Measurements from ENCODE around the gene GNAQ. TPM values are rescaled to one million over a fixed set of nuclear protein-coding genes. Genes with fewer than 3 reads are reported as not detected.
"Not testable (repeated sequence)": the region's sequence is repeated elsewhere in the genome, so short reads cannot be mapped to it uniquely, and the experiment has no call there.

The GNAQ gene
- total RNA-seq (10 to 100 TPM; 57.1 to 68.1 TPM), total RNA-seq (64.2 to 116 reads per million in 2 donors)

DNA sequence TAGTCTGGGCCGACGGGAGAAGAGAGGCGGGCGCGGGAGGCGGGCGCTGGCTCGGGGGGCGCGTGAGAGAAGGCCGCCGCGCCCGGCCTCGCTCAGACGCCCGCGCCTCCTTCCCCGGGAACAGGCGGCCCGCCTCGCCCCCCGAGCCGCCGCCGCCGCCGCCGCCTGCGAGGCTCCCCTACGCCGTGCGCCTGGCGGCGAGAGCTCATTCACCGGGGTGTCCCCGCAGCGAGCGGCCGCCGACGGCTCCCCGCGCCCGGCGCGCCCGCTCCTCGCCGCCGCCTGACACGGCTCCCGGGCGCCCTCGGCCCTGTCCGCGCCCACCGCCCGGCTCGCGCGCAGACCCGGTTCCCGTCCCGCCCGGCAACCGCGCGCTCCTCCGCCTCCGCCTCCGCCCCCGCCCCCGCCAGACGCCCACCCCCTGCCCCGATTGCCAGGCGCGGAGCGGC is at the start of gene GNAQ:
GNAQ (minus strand) TSS at position 368 of the 449 bp plus-strand sequence. CDS start 576 bp downstream, outside the sequence.
- no peaks in the 10 kb centered on the region for H3K9me3 ChIP-seq (ENCODE audit: control insufficient read depth, low read length, poor library complexity, severe bottlenecking)
- peak; percentile 36 for ATAC-seq
- H3K27me3 Mint-ChIP-seq, result no peaks in the 10 kb centered on the region
- peaks cover 53% of the 10 kb centered on the region for H3K4me1 Mint-ChIP-seq
- peak within 1 kb of the TSS; percentile 95 for H3K27ac Mint-ChIP-seq
- peak within 1 kb of the TSS; percentile 97 for H3K4me3 Mint-ChIP-seq
- H3K36me3 Mint-ChIP-seq (ENCODE audit: low read depth), result peaks cover 3% of the 10 kb centered on the region
- peak in 1 of 3 donors; percentile 43 for DNase-seq

DNA sequence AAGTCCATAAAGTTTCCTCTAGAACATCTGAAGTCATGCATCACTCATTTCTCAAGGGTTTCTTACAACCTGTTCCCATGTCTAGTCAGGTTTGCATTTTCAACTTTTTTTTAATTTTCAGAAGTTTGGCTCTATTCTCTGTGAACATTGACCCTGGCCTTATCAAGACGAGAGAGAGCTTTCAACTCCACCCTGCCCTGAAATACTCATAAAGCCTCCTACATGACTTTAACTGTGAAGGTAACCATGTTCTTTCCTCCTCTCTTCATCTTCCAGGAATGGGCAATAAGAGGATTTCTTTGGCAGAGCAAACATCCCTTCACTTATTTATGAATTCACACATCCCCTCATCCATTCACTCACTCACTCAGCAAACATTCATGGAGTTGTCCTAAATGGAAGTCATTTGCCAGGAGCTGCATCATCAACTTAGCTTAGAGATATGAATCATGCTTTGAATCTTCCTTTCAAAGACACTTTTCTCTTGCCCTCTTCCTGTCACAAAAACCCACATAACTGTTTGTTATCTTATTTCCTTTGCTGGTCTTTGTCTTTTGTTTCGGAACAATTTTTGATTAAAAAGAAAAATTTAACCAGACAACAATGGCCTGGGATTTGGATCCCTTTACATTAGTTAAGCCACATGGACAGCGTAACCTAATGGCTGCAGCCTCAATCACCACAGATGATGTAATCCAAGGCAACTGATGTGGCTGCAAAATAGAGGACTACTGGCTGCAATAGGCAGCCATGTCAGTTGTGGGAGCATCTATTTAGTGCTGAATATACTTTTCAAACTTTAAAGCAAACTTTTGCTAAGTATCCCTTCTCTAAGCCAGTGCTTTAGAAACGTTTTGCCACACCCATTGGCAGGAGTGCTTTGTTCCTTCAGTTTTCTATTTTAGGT is 43.0 kb upstream of the GNAQ start:
- peak; percentile 77 for ATAC-seq
- H3K27ac Mint-ChIP-seq, result peak overlapping the region; percentile 76
- H3K9me3 ChIP-seq (ENCODE audit: control insufficient read depth, low read length, poor library complexity, severe bottlenecking), result no peaks in the 10 kb centered on the region
- no peak for DNase-seq
- H3K27me3 Mint-ChIP-seq, result no peaks in the 10 kb centered on the region
- peak overlapping the region; percentile 77 for H3K4me3 Mint-ChIP-seq
- H3K36me3 Mint-ChIP-seq (ENCODE audit: low read depth), result peaks cover 2% of the 10 kb centered on the region
- H3K4me1 Mint-ChIP-seq, result peaks cover 31% of the 10 kb centered on the region

DNA sequence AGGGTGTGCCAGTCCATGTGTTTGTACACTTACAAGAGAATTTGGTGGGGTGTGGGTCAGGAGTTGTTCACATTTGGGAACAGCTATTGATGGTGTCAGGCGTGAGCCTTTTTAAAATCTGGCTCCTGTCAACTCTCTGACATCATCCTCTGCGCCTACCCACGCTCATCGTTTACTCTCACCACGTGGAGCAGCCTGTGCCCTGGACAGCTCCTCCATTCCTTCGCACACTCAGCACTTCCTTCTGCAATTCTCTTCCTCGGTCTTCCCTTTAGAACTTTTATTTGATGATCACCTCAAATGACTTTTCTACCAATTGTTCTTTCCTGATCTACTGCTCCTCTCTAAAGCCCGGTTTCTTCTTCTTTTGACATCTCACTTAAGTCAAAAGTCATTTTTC is 42.1 kb upstream of the GNAQ start:
- Mint-ChIP-seq H3K4me3 (peak overlapping the region; percentile 77), H3K27me3 (no peaks in the 10 kb centered on the region), H3K4me1 (peaks cover 31% of the 10 kb centered on the region), H3K36me3 (ENCODE audit: low read depth) (peaks cover 2% of the 10 kb centered on the region), H3K27ac (peak overlapping the region; percentile 76)
- ATAC-seq (peak; percentile 23), DNase-seq (no peak)
- no peaks in the 10 kb centered on the region for H3K9me3 ChIP-seq (ENCODE audit: control insufficient read depth, low read length, poor library complexity, severe bottlenecking)

GRCh38 chr9:78072586-78073199 is 41.1 kb upstream of the GNAQ start:
- no peaks in the 10 kb centered on the region for H3K9me3 ChIP-seq (ENCODE audit: control insufficient read depth, low read length, poor library complexity, severe bottlenecking)
- Mint-ChIP-seq H3K27ac (no peak overlapping the region), H3K4me1 (peaks cover 31% of the 10 kb centered on the region), H3K27me3 (no peaks in the 10 kb centered on the region), H3K36me3 (ENCODE audit: low read depth) (peaks cover 4% of the 10 kb centered on the region), H3K4me3 (peak overlapping the region; percentile 45)
- DNase-seq, result no peak
- ATAC-seq, result no peak

DNA sequence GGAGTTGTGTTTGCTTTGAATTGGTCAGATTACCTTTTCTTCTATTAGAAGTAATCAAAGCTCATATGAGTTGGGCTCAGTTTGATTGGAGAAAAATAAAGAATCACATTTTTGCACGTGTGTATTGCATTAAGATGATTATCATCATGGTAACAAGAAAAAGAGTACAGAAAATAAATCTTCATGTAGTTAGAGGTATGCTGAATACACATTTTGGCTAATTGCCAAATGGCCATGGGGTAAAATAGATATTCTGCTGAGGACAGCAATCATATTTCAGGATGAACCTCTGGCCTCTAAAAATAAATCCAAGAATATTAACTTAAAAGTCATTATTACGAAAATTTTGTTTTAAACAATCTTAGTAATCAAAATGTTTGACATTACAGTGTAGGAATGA is 38.9 kb upstream of the GNAQ start:
- Mint-ChIP-seq H3K27ac (no peak overlapping the region), H3K4me3 (no peak overlapping the region), H3K36me3 (ENCODE audit: low read depth) (peaks cover 2% of the 10 kb centered on the region), H3K4me1 (peaks cover 26% of the 10 kb centered on the region), H3K27me3 (no peaks in the 10 kb centered on the region)
- ATAC-seq (no peak), DNase-seq (no peak)
- H3K9me3 ChIP-seq (ENCODE audit: control insufficient read depth, low read length, poor library complexity, severe bottlenecking), result no peaks in the 10 kb centered on the region

GRCh38 chr9:78064075-78064474 is 32.5 kb upstream of the GNAQ start:
- H3K4me1 Mint-ChIP-seq, result peaks cover 8% of the 10 kb centered on the region
- H3K36me3 Mint-ChIP-seq (ENCODE audit: low read depth), result peaks cover 2% of the 10 kb centered on the region
- no peak overlapping the region for H3K4me3 Mint-ChIP-seq
- DNase-seq (no peak), ATAC-seq (no peak)
- H3K27me3 Mint-ChIP-seq, result no peaks in the 10 kb centered on the region
- no peak overlapping the region for H3K27ac Mint-ChIP-seq
- no peaks in the 10 kb centered on the region for H3K9me3 ChIP-seq (ENCODE audit: control insufficient read depth, low read length, poor library complexity, severe bottlenecking)

DNA sequence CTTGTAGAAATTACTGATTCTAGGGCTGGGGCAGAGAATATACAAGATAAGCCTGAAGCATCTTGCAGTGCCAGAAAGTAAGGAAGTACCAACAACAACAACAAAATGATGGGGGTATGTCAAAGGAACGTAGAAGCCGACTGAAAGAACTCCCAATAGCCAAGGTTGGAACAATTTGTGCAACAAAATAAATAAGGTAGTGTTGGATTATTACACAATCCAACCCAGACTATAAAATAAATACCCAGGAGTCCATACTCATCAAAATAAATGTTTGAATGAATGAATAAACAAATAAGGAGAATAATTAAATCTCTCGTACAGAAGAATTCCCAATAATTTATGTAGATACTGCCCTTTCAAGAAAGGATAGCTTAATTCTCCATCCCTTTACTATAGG is 31.1 kb upstream of the GNAQ start:
- H3K9me3 ChIP-seq (ENCODE audit: control insufficient read depth, low read length, poor library complexity, severe bottlenecking), result no peaks in the 10 kb centered on the region
- Mint-ChIP-seq H3K27me3 (no peaks in the 10 kb centered on the region), H3K36me3 (ENCODE audit: low read depth) (no peaks in the 10 kb centered on the region), H3K4me3 (no peak overlapping the region), H3K4me1 (peaks cover 8% of the 10 kb centered on the region), H3K27ac (no peak overlapping the region)
- DNase-seq (no peak), ATAC-seq (no peak)

- H3K9me3 ChIP-seq (ENCODE audit: control insufficient read depth, low read length, poor library complexity, severe bottlenecking); H3K36me3 Mint-ChIP-seq (ENCODE audit: low read depth); H3K27me3 Mint-ChIP-seq: not testable (repeated sequence)
- H3K27ac Mint-ChIP-seq, result peak overlapping the region; percentile 30
- ATAC-seq, result peak; percentile 88
- DNase-seq, result peak in 2 of 3 donors; percentile 18 to 20
- H3K4me1 Mint-ChIP-seq, result peaks cover 14% of the 10 kb centered on the region
- peak overlapping the region; percentile 75 for H3K4me3 Mint-ChIP-seq
Observed at GRCh38 chr9:78054218-78054617, 22.6 kb upstream of the GNAQ start.

- ATAC-seq, result peak; percentile 25
- Mint-ChIP-seq H3K27ac (peak overlapping the region; percentile 30), H3K4me3 (peak overlapping the region; percentile 57), H3K27me3 (no peaks in the 10 kb centered on the region), H3K36me3 (ENCODE audit: low read depth) (no peaks in the 10 kb centered on the region), H3K4me1 (peaks cover 14% of the 10 kb centered on the region)
- no peaks in the 10 kb centered on the region for H3K9me3 ChIP-seq (ENCODE audit: control insufficient read depth, low read length, poor library complexity, severe bottlenecking)
- DNase-seq, result no peak
Observed at GRCh38 chr9:78053627-78054026, 22.0 kb upstream of the GNAQ start.

DNA sequence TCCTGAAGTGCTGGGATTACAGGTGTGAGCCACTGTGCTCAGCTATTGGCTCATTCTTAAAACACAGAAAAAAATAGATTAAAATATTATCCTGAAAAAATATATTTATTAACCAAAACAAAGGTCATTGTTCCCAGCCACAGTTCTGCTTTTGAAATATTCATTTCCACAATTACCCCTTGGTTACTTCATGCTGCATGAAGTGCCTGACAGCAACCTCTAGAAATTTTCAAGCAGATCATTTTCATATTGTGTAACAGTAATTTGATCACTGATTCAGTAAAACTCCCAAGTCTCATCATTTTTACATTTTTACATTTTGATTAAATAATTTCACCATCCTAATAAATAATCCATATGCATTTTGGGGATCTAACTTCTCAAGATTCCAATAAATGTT is 18.8 kb upstream of the GNAQ start:
- H3K4me3 Mint-ChIP-seq, result no peak overlapping the region
- no peaks in the 10 kb centered on the region for H3K9me3 ChIP-seq (ENCODE audit: control insufficient read depth, low read length, poor library complexity, severe bottlenecking)
- ATAC-seq (no peak), DNase-seq (no peak)
- no peak overlapping the region for H3K27ac Mint-ChIP-seq
- H3K4me1 Mint-ChIP-seq, result peaks cover 14% of the 10 kb centered on the region
- H3K36me3 Mint-ChIP-seq (ENCODE audit: low read depth), result no peaks in the 10 kb centered on the region
- H3K27me3 Mint-ChIP-seq, result no peaks in the 10 kb centered on the region

DNA sequence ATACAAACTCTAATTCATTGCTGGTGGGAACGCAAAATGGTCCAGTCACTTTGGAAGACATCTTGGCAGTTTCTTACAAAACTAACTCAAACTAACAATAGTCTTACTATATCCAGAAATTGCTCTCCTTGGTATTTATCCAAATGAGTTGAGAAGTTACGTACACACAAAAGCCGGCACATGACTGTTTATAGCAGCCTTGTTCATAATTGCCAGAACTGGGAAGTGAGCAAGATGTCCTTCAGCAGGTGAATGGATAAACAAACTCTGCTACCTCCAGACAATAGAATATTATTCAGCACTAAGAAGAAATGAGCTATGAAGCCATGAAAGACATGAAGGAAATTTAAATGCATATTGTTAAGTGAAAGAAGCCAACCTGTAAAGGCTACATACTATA is 17.9 kb upstream of the GNAQ start:
- Mint-ChIP-seq H3K4me3 (no peak overlapping the region), H3K36me3 (ENCODE audit: low read depth) (no peaks in the 10 kb centered on the region), H3K27ac (no peak overlapping the region), H3K4me1 (peaks cover 14% of the 10 kb centered on the region), H3K27me3 (peaks cover 6% of the 10 kb centered on the region)
- DNase-seq (no peak), ATAC-seq (no peak)
- no peaks in the 10 kb centered on the region for H3K9me3 ChIP-seq (ENCODE audit: control insufficient read depth, low read length, poor library complexity, severe bottlenecking)

DNA sequence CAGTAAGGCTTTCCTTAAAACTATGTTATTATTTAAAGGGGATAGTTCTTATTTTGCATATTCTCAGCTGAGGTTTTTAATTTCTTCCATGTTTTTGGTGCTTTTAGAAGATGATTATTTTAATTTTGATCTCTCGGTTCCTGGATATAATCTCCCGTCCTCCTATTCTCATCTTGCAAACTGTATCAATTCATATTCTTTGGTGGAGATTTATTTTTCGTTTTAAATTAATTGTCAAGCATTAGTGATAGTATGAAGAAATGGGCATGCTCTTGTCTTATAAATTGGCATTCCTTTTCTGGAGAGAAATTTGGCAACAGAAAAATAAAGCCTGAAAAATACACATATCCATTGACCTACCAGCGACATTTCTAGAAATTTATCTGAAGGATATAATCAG is 15.5 kb upstream of the GNAQ start:
- H3K27me3 Mint-ChIP-seq, result peaks cover 11% of the 10 kb centered on the region
- ATAC-seq (no peak), DNase-seq (no peak)
- no peak overlapping the region for H3K4me3 Mint-ChIP-seq
- H3K27ac Mint-ChIP-seq, result no peak overlapping the region
- H3K36me3 Mint-ChIP-seq (ENCODE audit: low read depth), result no peaks in the 10 kb centered on the region
- no peaks in the 10 kb centered on the region for H3K4me1 Mint-ChIP-seq
- no peaks in the 10 kb centered on the region for H3K9me3 ChIP-seq (ENCODE audit: control insufficient read depth, low read length, poor library complexity, severe bottlenecking)

GRCh38 chr9:78046112-78046511 is 14.5 kb upstream of the GNAQ start:
- peaks cover 16% of the 10 kb centered on the region for H3K27me3 Mint-ChIP-seq
- no peak overlapping the region for H3K27ac Mint-ChIP-seq
- H3K4me3 Mint-ChIP-seq, result no peak overlapping the region
- no peaks in the 10 kb centered on the region for H3K4me1 Mint-ChIP-seq
- ATAC-seq (no peak), DNase-seq (no peak)
- no peaks in the 10 kb centered on the region for H3K36me3 Mint-ChIP-seq (ENCODE audit: low read depth)
- H3K9me3 ChIP-seq (ENCODE audit: control insufficient read depth, low read length, poor library complexity, severe bottlenecking), result no peaks in the 10 kb centered on the region

Measured in T-helper 17 cell (primary cell).